PFSK-1 (cell line): ENCODE results near the gene SPG11.

Experiments used
- FOXP2 ChIP-seq: optimal IDR thresholded peaks from 2 replicates; pipeline ENCODE3; 2011; ENCODE audit warnings: borderline replicate concordance, control low read depth, inconsistent platforms; ENCODE audit not compliant: insufficient read depth; ENCODE audit errors: extremely low read length, extremely low read depth
- POLR2AphosphoS5 ChIP-seq: IDR thresholded peaks from 2 replicates; pipeline ENCODE4 v1.6.1; 2012; ENCODE audit warnings: low read depth, mild to moderate bottlenecking, control low read depth, low read length, moderate library complexity
- SIN3A ChIP-seq: IDR thresholded peaks from 2 replicates; pipeline ENCODE4 v1.6.1; 2012; ENCODE audit warnings: mild to moderate bottlenecking, low read length, moderate library complexity, borderline replicate concordance; ENCODE audit not compliant: insufficient read depth
- TAF1 ChIP-seq: IDR thresholded peaks from 2 replicates; pipeline ENCODE4 v1.6.1; 2012; ENCODE audit warnings: low read length, control low read depth, borderline replicate concordance; ENCODE audit not compliant: insufficient read depth
- TF ChIP-seq, protein P1 (sequence below), 2 experiments: IDR thresholded peaks; 2 replicates each; pipeline versions ENCODE4 v1.6.1 to v1.8.0; 2011 to 2012; ENCODE audit warnings: low read depth in 2 of 2, low read length in 2 of 2, control low read depth in 1 of 2, inconsistent platforms in 1 of 2, mild to moderate bottlenecking in 1 of 2, moderate library complexity in 1 of 2; ENCODE audit not compliant: insufficient read depth in 1 of 2

SPG11 gene

DNA sequence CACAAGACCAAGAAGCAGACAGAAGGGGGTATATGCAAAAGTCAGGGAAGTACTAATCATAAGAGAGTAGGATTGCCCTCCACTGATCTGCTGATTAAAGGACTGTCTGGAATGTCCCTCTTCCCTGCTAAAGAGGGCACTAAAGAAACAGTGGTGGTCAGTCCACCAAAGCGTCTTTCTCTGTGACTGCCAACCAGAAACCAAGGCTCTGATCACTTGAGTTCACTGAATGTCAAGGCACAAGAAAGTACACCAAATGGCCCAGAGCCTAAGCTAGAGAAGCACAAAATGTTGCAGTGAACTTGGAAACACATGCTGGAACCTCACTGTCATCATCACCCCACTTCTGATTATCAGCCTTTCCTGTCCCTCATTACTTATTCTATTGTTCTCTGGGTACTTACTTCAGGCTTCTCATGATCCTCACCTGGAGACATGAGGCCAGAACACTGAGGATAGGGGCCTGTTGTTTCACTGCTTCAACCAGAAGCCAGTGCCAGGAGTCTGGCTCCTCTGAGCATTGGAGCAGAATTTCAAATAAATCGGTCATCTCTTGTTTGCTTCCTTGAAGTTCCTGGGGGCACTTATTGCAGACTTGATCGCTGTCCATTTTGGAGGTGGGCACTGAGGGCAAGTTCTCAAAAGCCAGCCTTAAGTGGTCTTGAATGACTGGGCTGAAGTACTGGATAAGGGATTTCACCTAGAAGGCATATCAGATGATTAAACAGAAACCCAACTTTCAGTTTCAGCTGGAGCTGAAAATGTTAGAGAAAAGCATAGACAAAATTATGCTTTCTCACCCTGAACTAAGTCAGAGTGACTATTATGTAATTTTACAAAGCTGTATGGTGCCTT, 67.6 kb downstream of the SPG11 start:
- TF ChIP-seq FOXP2 (no peak), POLR2AphosphoS5 (no peak), SIN3A (no peak), TAF1 (no peak)
- TF ChIP-seq, protein P1, sequence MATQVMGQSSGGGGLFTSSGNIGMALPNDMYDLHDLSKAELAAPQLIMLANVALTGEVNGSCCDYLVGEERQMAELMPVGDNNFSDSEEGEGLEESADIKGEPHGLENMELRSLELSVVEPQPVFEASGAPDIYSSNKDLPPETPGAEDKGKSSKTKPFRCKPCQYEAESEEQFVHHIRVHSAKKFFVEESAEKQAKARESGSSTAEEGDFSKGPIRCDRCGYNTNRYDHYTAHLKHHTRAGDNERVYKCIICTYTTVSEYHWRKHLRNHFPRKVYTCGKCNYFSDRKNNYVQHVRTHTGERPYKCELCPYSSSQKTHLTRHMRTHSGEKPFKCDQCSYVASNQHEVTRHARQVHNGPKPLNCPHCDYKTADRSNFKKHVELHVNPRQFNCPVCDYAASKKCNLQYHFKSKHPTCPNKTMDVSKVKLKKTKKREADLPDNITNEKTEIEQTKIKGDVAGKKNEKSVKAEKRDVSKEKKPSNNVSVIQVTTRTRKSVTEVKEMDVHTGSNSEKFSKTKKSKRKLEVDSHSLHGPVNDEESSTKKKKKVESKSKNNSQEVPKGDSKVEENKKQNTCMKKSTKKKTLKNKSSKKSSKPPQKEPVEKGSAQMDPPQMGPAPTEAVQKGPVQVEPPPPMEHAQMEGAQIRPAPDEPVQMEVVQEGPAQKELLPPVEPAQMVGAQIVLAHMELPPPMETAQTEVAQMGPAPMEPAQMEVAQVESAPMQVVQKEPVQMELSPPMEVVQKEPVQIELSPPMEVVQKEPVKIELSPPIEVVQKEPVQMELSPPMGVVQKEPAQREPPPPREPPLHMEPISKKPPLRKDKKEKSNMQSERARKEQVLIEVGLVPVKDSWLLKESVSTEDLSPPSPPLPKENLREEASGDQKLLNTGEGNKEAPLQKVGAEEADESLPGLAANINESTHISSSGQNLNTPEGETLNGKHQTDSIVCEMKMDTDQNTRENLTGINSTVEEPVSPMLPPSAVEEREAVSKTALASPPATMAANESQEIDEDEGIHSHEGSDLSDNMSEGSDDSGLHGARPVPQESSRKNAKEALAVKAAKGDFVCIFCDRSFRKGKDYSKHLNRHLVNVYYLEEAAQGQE (IDR thresholded peaks at IDR 0.05; ENCODE audit: insufficient read depth in 1 of 2, low read depth in 2 of 2, low read length in 2 of 2) = no peak

DNA sequence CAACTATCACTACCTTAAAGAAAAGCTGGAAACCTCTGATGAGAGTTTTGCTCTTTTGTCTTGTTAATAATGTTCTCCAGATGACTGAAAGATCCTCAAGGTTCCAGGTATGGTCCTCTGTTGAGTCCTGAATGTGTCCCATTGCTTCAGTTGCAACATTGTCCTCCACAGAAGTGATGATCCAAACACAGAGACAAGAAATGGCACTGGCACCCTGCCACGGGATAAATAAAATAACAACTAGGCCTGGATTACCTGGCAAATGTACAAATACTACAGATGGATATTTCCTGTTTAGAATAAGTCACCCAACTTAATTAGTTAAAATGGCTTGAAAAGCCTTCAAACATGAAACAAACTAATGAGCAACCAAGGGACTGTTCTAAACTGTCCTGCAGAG, 68.2 kb downstream of the SPG11 start:
- TF ChIP-seq POLR2AphosphoS5 (no peak), TAF1 (no peak), SIN3A (no peak), FOXP2 (no peak)
- TF ChIP-seq, protein P1 (IDR thresholded peaks at IDR 0.05; ENCODE audit: insufficient read depth in 1 of 2, low read depth in 2 of 2, low read length in 2 of 2) = no peak

DNA sequence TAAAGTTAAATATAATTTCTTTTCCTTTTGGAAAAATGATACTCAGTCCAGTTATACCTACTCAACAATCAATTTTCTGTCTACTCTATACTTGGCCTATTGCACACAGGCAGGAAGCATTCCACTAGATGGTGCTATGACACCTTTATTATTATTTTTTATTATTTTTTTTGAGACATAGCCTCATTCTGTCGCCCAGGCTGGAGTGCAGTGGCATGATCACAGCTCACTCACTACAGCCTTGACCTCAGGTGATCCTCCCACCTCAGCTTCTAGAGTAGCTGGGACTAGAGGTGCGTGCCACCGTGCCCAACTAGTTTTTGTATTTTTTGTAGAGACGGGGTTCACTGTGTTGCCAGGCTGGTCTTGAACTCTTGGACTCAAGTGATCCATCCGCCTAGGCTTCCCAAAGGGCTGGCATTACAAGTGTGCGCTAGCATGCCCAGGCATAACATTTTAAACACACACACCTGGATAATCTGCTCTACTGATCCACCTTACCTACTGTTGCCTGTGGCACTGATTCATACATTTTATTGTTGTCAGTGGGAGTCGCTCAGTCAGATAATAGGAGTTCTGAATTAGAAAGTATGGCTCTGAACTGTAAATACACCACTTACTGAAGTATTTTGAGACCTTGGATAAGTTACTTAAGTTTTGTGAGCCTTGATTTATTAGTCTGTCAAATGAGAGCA, 70.3 kb downstream of the SPG11 start:
- TF ChIP-seq FOXP2 (no peak), SIN3A (no peak), POLR2AphosphoS5 (no peak), TAF1 (no peak)
- TF ChIP-seq, protein P1 (IDR thresholded peaks at IDR 0.05; ENCODE audit: insufficient read depth in 1 of 2, low read depth in 2 of 2, low read length in 2 of 2) = no peak

DNA sequence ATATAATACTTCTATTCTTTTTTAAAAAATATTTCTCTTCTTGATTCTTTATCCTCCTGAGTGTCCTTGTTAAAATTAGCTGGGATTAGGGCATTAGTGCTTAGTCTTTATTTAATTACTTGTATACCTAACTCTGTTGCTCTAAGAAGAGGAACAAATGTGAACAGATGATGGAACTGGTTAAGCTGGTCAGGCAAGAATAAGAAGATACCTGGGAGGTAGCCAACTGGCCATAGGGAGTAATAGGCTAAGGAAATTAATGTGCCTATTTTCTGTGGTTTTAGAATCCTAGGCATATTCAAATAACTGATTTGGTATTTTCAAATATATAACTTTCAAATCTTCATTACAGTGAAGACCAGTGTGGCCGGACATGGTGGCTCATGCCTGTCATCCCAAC, 72.1 kb downstream of the SPG11 start:
- TF ChIP-seq TAF1 (no peak), POLR2AphosphoS5 (no peak)

DNA sequence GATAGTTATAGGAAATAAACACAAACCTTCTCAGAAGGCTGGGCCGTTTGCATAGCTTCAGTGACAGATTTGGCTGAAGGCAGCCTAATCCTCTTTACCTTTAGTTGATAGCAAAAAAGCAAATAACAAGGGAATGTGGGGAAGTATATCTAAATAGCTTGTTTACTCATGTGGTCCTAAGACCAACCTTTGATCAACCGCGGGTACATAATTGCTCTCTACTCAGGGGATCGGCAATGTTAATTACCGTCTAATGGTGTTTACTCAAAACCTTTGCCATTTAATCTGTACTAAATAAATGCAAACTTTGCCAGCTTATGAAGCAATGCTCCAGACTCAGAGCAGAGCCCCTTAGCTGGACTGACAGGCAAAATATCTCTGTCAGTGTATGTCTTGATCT, 74.9 kb downstream of the SPG11 start:
- TF ChIP-seq FOXP2 (no peak), POLR2AphosphoS5 (no peak), SIN3A (no peak), TAF1 (no peak)
- TF ChIP-seq, protein P1 (IDR thresholded peaks at IDR 0.05; ENCODE audit: insufficient read depth in 1 of 2, low read depth in 2 of 2, low read length in 2 of 2) = no peak
